Psoas muscle (tissue), 8 donors: ENCODE measurements around the gene RBBP8. TPM values are rescaled to one million over a fixed set of nuclear protein-coding genes. Genes with fewer than 3 reads are reported as not detected.

ENCODE experiments used
- ATAC-seq, 4 donors: fragments of 200-7000 bp; cut with Tn5 transposase; one replicate each; pipeline ENCODE4 v1.9.1; 2020; ENCODE audit warnings: moderate library complexity in 3 of 4, mild to moderate bottlenecking in 2 of 4
- DNase-seq, 2 donors: peaks; one replicate each; pipeline ENCODE4 v3.0.0-alpha.2; 2020
- H3K27ac ChIP-seq: fragments of 200-600 bp; one replicate; pipeline ENCODE4 v1.8.0; 2022
- H3K27me3 ChIP-seq, 3 donors: fragments of 200-600 bp in 1 of 3; one replicate each; pipeline versions ENCODE4 v1.6.1 to v1.8.0; 2013 to 2022; ENCODE audit warnings: low read length in 2 of 3, mild to moderate bottlenecking in 2 of 3, moderate library complexity in 1 of 3; ENCODE audit not compliant: insufficient read depth in 3 of 3
- H3K36me3 ChIP-seq, 2 donors: fragments of 200-600 bp in 1 of 2; one replicate each; pipeline versions ENCODE4 v1.6.1 to v1.8.0; 2013 to 2022; ENCODE audit warnings: low read depth in 1 of 2, mild to moderate bottlenecking in 1 of 2, moderate library complexity in 1 of 2; ENCODE audit not compliant: insufficient read depth in 1 of 2
- H3K4me1 ChIP-seq: fragments of 200-600 bp; one replicate; pipeline ENCODE4 v1.8.0; 2022
- H3K4me3 ChIP-seq: fragments of 200-600 bp; one replicate; pipeline ENCODE4 v1.8.0; 2022; ENCODE audit warnings: mild to moderate bottlenecking
- H3K9me3 ChIP-seq: fragments of 200-600 bp; one replicate; pipeline ENCODE4 v1.8.0; 2022
- CTCF ChIP-seq: fragments of 200-600 bp; IDR thresholded peaks from one replicate; pipeline ENCODE4 v1.8.0; 2022; ENCODE audit warnings: antibody characterized with exemption
- WGBS, 3 donors: extraction: QIAGEN DNeasy Blood & Tissue Kit; methylation state at CpG; one replicate each; pipeline versions ENCODE4 v1.1.6 to v1.1.7; 2013; 5-methylcytosine and 5-hydroxymethylcytosine counted together
- intact Hi-C, 2 donors: fragments of 100-400 bp; cut with DNase I; formaldehyde crosslinking; loops; one replicate each; pipeline versions ENCODE4 v1.11.0 to v1.14.2; 2022
- polyA plus RNA-seq, 3 donors: library from polyadenylated mRNA; stranded (reverse); fragments of 200-250 nt; gene quantifications; one replicate each; pipeline ENCODE4 v1.2.3, GENCODE V29; 2013
- total RNA-seq, 4 donors: library from RNA; stranded (reverse); fragmentation: NEBNext Ultra II Directional in 2 of 4; extraction: Animal tissue kit (Norgen Biotek cat#: 25700) in 2 of 4; gene quantifications; one replicate each; pipeline versions ENCODE4 v1.2.1 to v1.2.4, GENCODE V29; 2021 to 2023
- donor health status: healthy with polysubstance abuse.
- donor health status: DM: no; HTN: no; CAD: no; lungs with moderate emphysema.
- donor health status: Bipolar disorder and iron deficiency.
- donor health status: healthy.
- donor health status: DM: yes; HTN: yes; CAD: no.
- donor health status: DM: no; HTN: no; CAD: no.
- donor health status: DM: no; HTN: no; CAD: no.
- donor health status: DM: yes; HTN: yes; CAD: no.

RBBP8 gene
- total and polyA plus RNA-seq, 7 donors = 2.0 to 6.6 (median 2.8) TPM

GRCh38 chr18:23062011-23062410 is 128.9 kb downstream of the RBBP8 start:
- no peak overlapping the region for H3K4me3 ChIP-seq
- DNase-seq = no peak
- no peak overlapping the region for H3K27ac ChIP-seq
- H3K4me1 ChIP-seq = no peaks in the 10 kb centered on the region
- WGBS, 3 donors = 77 to 93% (median 77%) methylated on average over 1 of the region's 1 CpG
- peaks cover 0 to 3% (median 0%) of the 10 kb centered on the region in 3 donors for H3K27me3 ChIP-seq
- H3K9me3 ChIP-seq = no peaks in the 10 kb centered on the region
- no peaks in the 10 kb centered on the region for H3K36me3 ChIP-seq
- ATAC-seq = no peak
- TF ChIP-seq CTCF = no peak
- intact Hi-C loops = no loop called here

- no peak for DNase-seq
- H3K27ac ChIP-seq = no peak overlapping the region
- H3K27me3 ChIP-seq = peaks cover 0 to 3% (median 0%) of the 10 kb centered on the region in 3 donors
- no peaks in the 10 kb centered on the region for H3K4me1 ChIP-seq
- no peak for TF ChIP-seq CTCF
- H3K36me3 ChIP-seq = no peaks in the 10 kb centered on the region
- no peaks in the 10 kb centered on the region for H3K9me3 ChIP-seq
- intact Hi-C loops = no loop called here
- H3K4me3 ChIP-seq = no peak overlapping the region
- no peak for ATAC-seq
- WGBS, 3 donors = 92 to 97% (median 93%) methylated on average over 6 of the region's 6 CpGs
Observed at GRCh38 chr18:23063502-23063901, 130.4 kb downstream of the RBBP8 start.

- Histone ChIP-seq H3K36me3 (no peaks in the 10 kb centered on the region), H3K27ac (no peak overlapping the region), H3K27me3 (no peaks in the 10 kb centered on the region), H3K4me1 (no peaks in the 10 kb centered on the region), H3K4me3 (no peak overlapping the region), H3K9me3 (no peaks in the 10 kb centered on the region)
- no peak for ATAC-seq
- WGBS, 3 donors = 85 to 95% (median 89%) methylated on average over 4 of the region's 4 CpGs
- intact Hi-C loops = no loop called here
- TF ChIP-seq CTCF = no peak
- no peak for DNase-seq
Observed at GRCh38 chr18:23065234-23065806, 132.2 kb downstream of the RBBP8 start.

- TF ChIP-seq CTCF = no peak
- Histone ChIP-seq H3K4me1 (no peaks in the 10 kb centered on the region), H3K4me3 (no peak overlapping the region), H3K27me3 (no peaks in the 10 kb centered on the region), H3K27ac (no peak overlapping the region), H3K36me3 (no peaks in the 10 kb centered on the region), H3K9me3 (no peaks in the 10 kb centered on the region)
- WGBS, 3 donors = 52 to 66% (median 64%) methylated on average over 7 of the region's 7 CpGs
- DNase-seq = no peak
- intact Hi-C loops = no loop called here
- no peak for ATAC-seq
Observed at GRCh38 chr18:23066060-23066459, 132.9 kb downstream of the RBBP8 start.

DNA sequence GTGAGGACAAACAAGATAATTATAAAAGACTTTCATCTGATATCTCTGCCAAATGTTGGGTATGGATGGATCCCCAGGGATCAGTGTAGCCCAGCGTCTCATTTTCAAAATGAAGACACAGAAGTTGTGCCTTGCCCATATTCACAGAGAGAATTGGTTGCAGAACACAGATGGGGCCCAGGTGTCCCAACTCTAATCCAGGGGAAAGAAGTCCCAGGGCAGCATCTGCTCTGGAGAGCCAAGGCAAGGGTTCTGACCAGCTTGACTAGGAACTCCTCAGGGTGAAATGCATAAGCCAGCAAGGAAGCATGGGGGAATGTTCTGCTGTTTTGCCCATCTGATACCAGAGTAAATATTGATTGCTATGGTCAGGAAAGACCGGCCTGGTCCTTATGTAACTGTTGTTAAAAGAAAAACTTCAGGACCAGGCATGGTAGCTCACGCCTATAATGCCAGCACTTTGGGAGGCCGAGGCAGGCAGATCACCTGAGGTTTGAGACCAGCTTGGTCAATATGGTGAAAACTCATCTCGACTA is 133.4 kb downstream of the RBBP8 start:
- no peak for TF ChIP-seq CTCF
- no peak for DNase-seq
- ATAC-seq = no peak
- WGBS, 3 donors = 80 to 87% (median 85%) methylated on average over 5 of the region's 5 CpGs
- Histone ChIP-seq H3K4me1 (no peaks in the 10 kb centered on the region), H3K9me3 (no peaks in the 10 kb centered on the region), H3K27me3 (no peaks in the 10 kb centered on the region), H3K36me3 (no peaks in the 10 kb centered on the region), H3K27ac (no peak overlapping the region), H3K4me3 (no peak overlapping the region)
- intact Hi-C loops = no loop called here
